KMS-11 (cell line): ENCODE measurements around the gene FLNB.

ENCODE experiments used
- H2AFZ ChIP-seq: fragments of 200-600 bp; sonication (generic); 2 replicates; pipeline ENCODE4 v1.6.1; 2016; ENCODE audit warnings: antibody characterized with exemption, mixed run types, low read depth
- H3K27ac ChIP-seq: fragments of 200-600 bp; sonication (generic); 2 replicates; pipeline ENCODE4 v1.6.1; 2016; ENCODE audit warnings: mild to moderate bottlenecking, mixed run types
- H3K27me3 ChIP-seq: fragments of 200-600 bp; sonication (generic); 2 replicates; pipeline ENCODE4 v1.6.1; 2017; ENCODE audit warnings: mild to moderate bottlenecking, low read depth, mixed run types, moderate library complexity; ENCODE audit not compliant: insufficient read depth
- H3K36me3 ChIP-seq: fragments of 200-600 bp; sonication (generic); 2 replicates; pipeline ENCODE4 v1.6.1; 2017; ENCODE audit warnings: mild to moderate bottlenecking, mixed run types; ENCODE audit not compliant: insufficient read depth
- H3K4me1 ChIP-seq: fragments of 200-600 bp; sonication (generic); 2 replicates; pipeline ENCODE4 v1.6.1; 2016; ENCODE audit warnings: mild to moderate bottlenecking, low read depth, mixed run types; ENCODE audit not compliant: poor library complexity, severe bottlenecking
- H3K4me2 ChIP-seq: fragments of 200-600 bp; sonication (generic); 2 replicates; pipeline ENCODE4 v1.7.0; 2016; ENCODE audit warnings: mild to moderate bottlenecking, mixed run types
- H3K4me3 ChIP-seq: fragments of 200-600 bp; sonication (generic); IDR thresholded peaks from 2 replicates; pipeline ENCODE4 v1.6.1; 2017; ENCODE audit warnings: low read depth, low read length, mixed read lengths; ENCODE audit not compliant: insufficient read depth
- H3K79me2 ChIP-seq: fragments of 200-600 bp; sonication (generic); 2 replicates; pipeline ENCODE4 v1.6.1; 2016; ENCODE audit warnings: low read depth, mixed run types; ENCODE audit not compliant: insufficient read depth
- H3K9ac ChIP-seq: fragments of 200-600 bp; sonication (generic); 2 replicates; pipeline ENCODE4 v1.6.1; 2016; ENCODE audit warnings: mild to moderate bottlenecking, mixed run types
- H4K20me1 ChIP-seq: fragments of 200-600 bp; sonication (generic); 2 replicates; pipeline ENCODE4 v1.6.1; 2016; ENCODE audit warnings: mild to moderate bottlenecking, mixed run types; ENCODE audit not compliant: insufficient read depth
- TF ChIP-seq, protein P1 (sequence below): fragments of 200-600 bp; sonication (generic); conservative IDR thresholded peaks from 2 replicates; pipeline ENCODE4 v1.6.1; 2017; ENCODE audit warnings: low read depth, mild to moderate bottlenecking, antibody characterized with exemption, low read length, moderate library complexity, mixed read lengths

The FLNB gene

DNA sequence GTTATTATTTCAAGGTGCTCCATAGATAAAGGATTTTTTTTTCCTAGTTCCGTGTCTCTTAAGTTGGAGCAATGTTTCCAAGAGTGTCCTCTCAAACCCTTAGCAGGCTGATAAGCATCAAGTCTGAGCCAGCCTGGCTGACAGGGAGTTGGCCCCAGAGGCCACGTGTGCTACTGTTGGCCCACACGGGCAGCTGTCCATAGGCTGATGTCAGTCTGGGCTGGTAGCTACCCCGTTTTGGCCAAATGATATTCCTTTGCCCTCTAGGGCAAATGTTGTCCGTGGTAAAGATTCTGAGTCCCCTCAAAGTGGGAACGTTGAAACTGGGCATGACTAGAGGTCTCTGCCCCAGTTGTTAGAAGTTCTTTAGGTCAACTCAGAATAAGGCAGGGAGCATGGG is 99.4 kb downstream of the FLNB start:
- Histone ChIP-seq H3K4me3 (no peak overlapping the region), H3K27ac (no peak overlapping the region), H3K4me1 (peaks cover 5% of the 10 kb centered on the region), H3K9ac (no peak overlapping the region), H3K36me3 (no peaks in the 10 kb centered on the region), H3K4me2 (no peak overlapping the region), H4K20me1 (no peaks in the 10 kb centered on the region), H3K27me3 (no peaks in the 10 kb centered on the region), H2AFZ (no peak overlapping the region), H3K79me2 (no peaks in the 10 kb centered on the region)
- TF ChIP-seq, protein P1, sequence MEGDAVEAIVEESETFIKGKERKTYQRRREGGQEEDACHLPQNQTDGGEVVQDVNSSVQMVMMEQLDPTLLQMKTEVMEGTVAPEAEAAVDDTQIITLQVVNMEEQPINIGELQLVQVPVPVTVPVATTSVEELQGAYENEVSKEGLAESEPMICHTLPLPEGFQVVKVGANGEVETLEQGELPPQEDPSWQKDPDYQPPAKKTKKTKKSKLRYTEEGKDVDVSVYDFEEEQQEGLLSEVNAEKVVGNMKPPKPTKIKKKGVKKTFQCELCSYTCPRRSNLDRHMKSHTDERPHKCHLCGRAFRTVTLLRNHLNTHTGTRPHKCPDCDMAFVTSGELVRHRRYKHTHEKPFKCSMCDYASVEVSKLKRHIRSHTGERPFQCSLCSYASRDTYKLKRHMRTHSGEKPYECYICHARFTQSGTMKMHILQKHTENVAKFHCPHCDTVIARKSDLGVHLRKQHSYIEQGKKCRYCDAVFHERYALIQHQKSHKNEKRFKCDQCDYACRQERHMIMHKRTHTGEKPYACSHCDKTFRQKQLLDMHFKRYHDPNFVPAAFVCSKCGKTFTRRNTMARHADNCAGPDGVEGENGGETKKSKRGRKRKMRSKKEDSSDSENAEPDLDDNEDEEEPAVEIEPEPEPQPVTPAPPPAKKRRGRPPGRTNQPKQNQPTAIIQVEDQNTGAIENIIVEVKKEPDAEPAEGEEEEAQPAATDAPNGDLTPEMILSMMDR: no peak

DNA sequence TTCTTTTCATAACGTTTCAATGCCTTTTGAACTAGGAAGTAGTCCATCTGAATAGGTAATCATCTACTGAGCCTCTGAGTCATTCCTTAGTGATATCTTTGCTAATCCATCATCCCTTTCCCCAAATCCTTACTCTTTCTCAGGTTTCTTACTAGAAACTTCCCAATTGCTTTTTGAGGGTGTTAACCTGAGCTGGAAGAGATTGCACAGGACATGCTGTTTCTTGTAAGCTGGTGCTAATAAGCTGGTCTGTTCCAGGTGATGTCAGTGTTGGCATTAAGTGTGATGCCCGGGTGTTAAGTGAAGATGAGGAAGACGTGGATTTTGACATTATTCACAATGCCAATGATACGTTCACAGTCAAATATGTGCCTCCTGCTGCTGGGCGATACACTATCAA is 101.5 kb downstream of the FLNB start:
- Histone ChIP-seq H3K27ac (no peak overlapping the region), H3K36me3 (no peaks in the 10 kb centered on the region)

DNA sequence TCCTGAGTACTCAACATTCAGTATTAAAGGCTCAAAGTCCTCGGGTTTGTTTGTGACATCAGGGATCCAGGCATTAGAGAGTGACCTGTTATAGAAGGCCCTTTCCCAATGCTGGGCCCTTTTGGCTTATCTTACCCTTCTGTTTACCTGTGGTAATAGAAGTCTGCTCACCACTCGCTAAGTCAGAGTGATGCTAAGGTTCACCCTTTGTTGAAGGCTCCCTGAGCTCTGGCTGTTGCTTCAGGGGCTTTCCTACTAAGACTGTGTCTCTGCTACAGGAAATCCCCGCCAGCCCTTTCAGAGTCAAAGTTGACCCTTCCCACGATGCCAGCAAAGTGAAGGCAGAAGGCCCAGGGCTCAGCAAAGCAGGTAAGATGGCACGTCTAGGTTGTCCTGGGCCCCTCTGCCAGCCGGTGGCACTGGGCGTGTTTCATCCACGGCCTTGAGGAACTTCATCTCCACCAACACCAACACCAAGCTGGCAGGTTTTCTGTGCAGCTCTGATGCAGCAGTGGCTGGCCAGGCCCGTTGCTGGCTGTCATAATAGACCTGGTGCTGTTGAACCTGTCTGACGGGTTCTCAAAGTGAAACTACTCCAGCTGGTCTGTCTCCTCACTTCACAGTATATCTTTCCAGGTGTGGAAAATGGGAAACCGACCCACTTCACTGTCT is 103.4 kb downstream of the FLNB start:
- Histone ChIP-seq H3K4me2 (no peak overlapping the region), H2AFZ (no peak overlapping the region), H3K4me1 (peaks cover 25% of the 10 kb centered on the region), H3K4me3 (no peak overlapping the region), H3K79me2 (no peaks in the 10 kb centered on the region), H3K27me3 (no peaks in the 10 kb centered on the region), H4K20me1 (no peaks in the 10 kb centered on the region), H3K27ac (no peak overlapping the region), H3K36me3 (no peaks in the 10 kb centered on the region), H3K9ac (no peak overlapping the region)
- TF ChIP-seq, protein P1: no peak

More for the DNA sequence above, 101.5 kb downstream of the FLNB start:
- H3K4me2 ChIP-seq: no peak overlapping the region
- no peak overlapping the region for H3K9ac ChIP-seq
- H2AFZ ChIP-seq: no peak overlapping the region
- no peaks in the 10 kb centered on the region for H3K79me2 ChIP-seq
- TF ChIP-seq, protein P1: no peak
- H3K4me3 ChIP-seq: no peak overlapping the region
- H3K27me3 ChIP-seq: no peaks in the 10 kb centered on the region
- peaks cover 6% of the 10 kb centered on the region for H3K4me1 ChIP-seq
- H4K20me1 ChIP-seq: no peaks in the 10 kb centered on the region

DNA sequence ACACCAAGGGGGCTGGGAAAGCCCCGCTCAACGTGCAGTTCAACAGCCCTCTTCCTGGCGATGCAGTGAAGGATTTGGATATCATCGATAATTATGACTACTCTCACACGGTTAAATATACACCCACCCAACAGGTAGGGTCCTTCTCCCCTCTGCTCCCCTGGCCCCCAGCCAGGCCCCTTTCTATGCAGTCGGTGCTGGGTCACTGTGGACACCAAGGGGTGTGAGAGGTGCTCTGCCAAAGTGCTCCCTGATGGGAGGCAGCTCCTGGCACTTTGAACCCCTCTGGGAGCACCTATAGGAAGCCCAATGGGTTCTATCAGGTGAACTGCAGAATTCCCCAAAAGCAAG is 103.9 kb downstream of the FLNB start:
- Histone ChIP-seq H3K79me2 (no peaks in the 10 kb centered on the region), H3K36me3 (no peaks in the 10 kb centered on the region), H3K27me3 (no peaks in the 10 kb centered on the region), H4K20me1 (no peaks in the 10 kb centered on the region), H3K4me2 (no peak overlapping the region), H3K27ac (no peak overlapping the region), H3K4me3 (no peak overlapping the region), H2AFZ (no peak overlapping the region), H3K4me1 (peaks cover 30% of the 10 kb centered on the region), H3K9ac (no peak overlapping the region)
- TF ChIP-seq, protein P1: no peak
